HL-60 (cell line): ENCODE measurements around the gene ZNF692.
"Not testable (repeated sequence)": the region's sequence is repeated elsewhere in the genome, so short reads cannot be mapped to it uniquely, and the experiment has no call there.

Experiments used
- DNase-seq, 2 experiments: peaks; one replicate each; pipeline ENCODE4 v3.0.0-alpha.2; 2010 to 2020; ENCODE audit warnings: low read depth in 1 of 2, low spot score in 1 of 2
- H3K27ac ChIP-seq: fragments of 250-450 bp; sonication (Bioruptor Pico); replicated peaks from 2 replicates; pipeline ENCODE4 v1.5.1; 2020; ENCODE audit warnings: mild to moderate bottlenecking, moderate library complexity
- H3K27me3 ChIP-seq: fragments of 250-450 bp; sonication (Bioruptor Pico); 2 replicates; pipeline ENCODE4 v1.5.1; 2021; ENCODE audit warnings: mild to moderate bottlenecking, moderate library complexity; ENCODE audit not compliant: insufficient read depth, poor library complexity, severe bottlenecking
- H3K4me3 ChIP-seq: replicated peaks from 2 replicates; pipeline ENCODE4 v1.5.1; 2011; ENCODE audit warnings: mild to moderate bottlenecking, control low read depth, low read length; ENCODE audit not compliant: insufficient read depth
- CTCF ChIP-seq: IDR thresholded peaks from one replicate; pipeline ENCODE4 v1.5.1; 2011; ENCODE audit warnings: low read length, control low read depth, inconsistent platforms; ENCODE audit not compliant: insufficient read depth
- GABPA ChIP-seq: IDR thresholded peaks from 2 replicates; pipeline ENCODE4 v1.6.1; 2012; ENCODE audit warnings: low read depth
- POLR2AphosphoS5 ChIP-seq: IDR thresholded peaks from 2 replicates; pipeline ENCODE4 v1.6.1; 2012; ENCODE audit warnings: low read depth
- REST ChIP-seq: IDR thresholded peaks from 2 replicates; pipeline ENCODE4 v1.6.1; 2012; ENCODE audit warnings: low read depth; ENCODE audit not compliant: insufficient replicate concordance
- SPI1 ChIP-seq: IDR thresholded peaks from 2 replicates; pipeline ENCODE4 v1.6.1; 2012; ENCODE audit warnings: low read depth, mild to moderate bottlenecking, borderline replicate concordance

ZNF692 gene

GRCh38 chr1:248805876-248806275 lies 53.0 kb downstream of the ZNF692 start:
- no peaks in the 10 kb centered on the region for H3K27me3 ChIP-seq
- H3K4me3 ChIP-seq: no peak overlapping the region
- TF ChIP-seq POLR2AphosphoS5 (peak; percentile 75), REST (no peak)
- DNase-seq: peak; percentile 83 to 91
- peak overlapping the region; percentile 88 for H3K27ac ChIP-seq

- peak in 1 of 2 experiments; percentile 90 for DNase-seq
- Histone ChIP-seq H3K4me3 (0 out of 2 replicates have a peak overlapping the region, but pooled peaks have one; percentile 3), H3K27ac (peak overlapping the region; percentile 88), H3K27me3 (no peaks in the 10 kb centered on the region)
- no peak for TF ChIP-seq REST
- peak; percentile 73; the same call in 1 of the 2 replicates for TF ChIP-seq SPI1
- peak; percentile 53; the same call in 1 of the 2 replicates for TF ChIP-seq POLR2AphosphoS5
- TF ChIP-seq GABPA: no peak
- no peak for TF ChIP-seq CTCF
Observed at GRCh38 chr1:248804771-248805681, 53.9 kb downstream of the ZNF692 start.

DNA sequence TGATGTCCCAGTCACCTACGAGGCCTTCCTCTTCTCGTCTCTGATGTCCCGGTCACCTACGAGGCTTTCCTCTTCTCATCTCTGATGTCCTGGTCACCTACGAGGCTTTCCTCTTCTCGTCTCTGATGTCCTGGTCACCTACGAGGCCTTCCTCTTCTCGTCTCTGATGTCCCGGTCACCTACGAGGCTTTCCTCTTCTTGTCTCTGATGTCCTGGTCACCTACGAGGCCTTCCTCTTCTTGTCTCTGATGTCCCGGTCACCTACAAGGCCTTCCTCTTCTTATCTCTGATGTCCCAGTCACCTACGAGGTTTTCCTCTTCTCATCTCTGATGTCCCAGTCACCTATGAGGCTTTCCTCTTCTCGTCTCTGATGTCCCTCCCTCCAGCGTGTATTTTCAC lies 55.4 kb downstream of the ZNF692 start:
- peak overlapping the region; percentile 88 for H3K27ac ChIP-seq
- DNase-seq, H3K4me3 ChIP-seq, H3K27me3 ChIP-seq: not testable (repeated sequence)

DNA sequence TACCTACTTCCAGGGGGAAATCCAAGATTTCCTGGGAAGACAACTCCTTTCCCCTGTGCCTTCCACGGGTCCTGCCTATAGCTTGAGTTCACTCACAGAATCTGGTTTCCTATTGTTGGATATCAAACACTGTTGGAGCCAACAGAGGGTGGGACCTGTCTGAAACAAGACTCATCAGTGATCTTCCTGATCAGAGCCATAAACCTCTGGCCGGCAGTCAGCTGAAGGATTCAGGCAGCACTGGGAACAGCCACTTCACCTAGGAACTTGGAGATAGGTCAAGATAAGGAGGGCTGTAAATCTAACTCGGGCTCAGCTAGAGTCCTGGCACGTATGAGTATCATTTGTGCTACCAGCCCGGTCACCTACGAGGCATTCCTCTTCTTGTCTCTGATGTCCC lies 56.4 kb downstream of the ZNF692 start:
- H3K4me3 ChIP-seq: no peak overlapping the region
- H3K27ac ChIP-seq: no peak overlapping the region
- TF ChIP-seq CTCF (no peak), SPI1 (no peak), REST (no peak), GABPA (no peak), POLR2AphosphoS5 (no peak)
- no peak for DNase-seq
- no peaks in the 10 kb centered on the region for H3K27me3 ChIP-seq
